ENCODE data around the gene WDR86.

GRCh38 chr7:151342811-151343210 is 67.0 kb downstream of the WDR86 start:
- TF ChIP-seq GATA3 (IDR thresholded peaks at IDR 0.05; ENCODE audit: low read depth, low read length) (no peak), GATA2 (IDR thresholded peaks at IDR 0.05; ENCODE audit: low read depth, low read length) (no peak)
